ENCODE results near the gene ANKZF1. TPM values are rescaled to one million over a fixed set of nuclear protein-coding genes. Genes with fewer than 3 reads are reported as not detected.

Gene ANKZF1
- total and polyA plus RNA-seq, 10 of the 15 experiments (the other 5 are each of a cell fraction or from before 2014, with no cell fraction given), result 3.1 to 104 (median 35.0) TPM

GRCh38 chr2:219278655-219279150 is 49.1 kb downstream of the ANKZF1 start (continued):
- 0 out of 2 replicates have a peak, but pooled peaks have one; percentile 29 for TF ChIP-seq POLR2AphosphoS2 (IDR thresholded peaks at IDR 0.05; ENCODE audit: low read depth, low read length)
- TF ChIP-seq NR2F1 (conservative IDR thresholded peaks at IDR 0.05), result no peak
- peak; percentile 95 for TF ChIP-seq NBN (IDR thresholded peaks at IDR 0.05)
- no peak for TF ChIP-seq KDM1A (IDR thresholded peaks at IDR 0.05; ENCODE audit: borderline replicate concordance)
- TF ChIP-seq GABPA (IDR thresholded peaks at IDR 0.05; ENCODE audit: low read depth), result no peak
- no peak for TF ChIP-seq SMAD1 (IDR thresholded peaks at IDR 0.05; ENCODE audit: low read depth, partially characterized antibody)
- peak; percentile 95 for TF ChIP-seq HDGF (IDR thresholded peaks at IDR 0.05)
- TF ChIP-seq SIX5 (IDR thresholded peaks at IDR 0.05; ENCODE audit: low read depth, low read length, severe bottlenecking), result no peak
- TF ChIP-seq GATAD2B (conservative IDR thresholded peaks at IDR 0.05; ENCODE audit: low read depth), result no peak
- TF ChIP-seq PRDM15 (CRISPR knock-in tag; IDR thresholded peaks at IDR 0.05), result no peak
- no peak for TF ChIP-seq NFYB (IDR thresholded peaks at IDR 0.05; ENCODE audit: insufficient read depth, low read depth, low read length)
- peak; percentile 42 to 59; a peak in 2 of 4 replicates for TF ChIP-seq EP300 (IDR thresholded peaks at IDR 0.05; ENCODE audit: borderline replicate concordance in 1 of 2, control insufficient read depth in 1 of 2, low read depth in 2 of 2, low read length in 2 of 2)
- no peak for TF ChIP-seq MTA3 (IDR thresholded peaks at IDR 0.05; ENCODE audit: borderline replicate concordance, low read length)
- no peak for TF ChIP-seq TCF12 (IDR thresholded peaks at IDR 0.05; ENCODE audit: low read depth, low read length)
- TF ChIP-seq ZNF687 (IDR thresholded peaks at IDR 0.05), result no peak
- no peak for TF ChIP-seq POLR2A (IDR thresholded peaks at IDR 0.05; ENCODE audit: low read depth, low read length)
- TF ChIP-seq MTA2 (IDR thresholded peaks at IDR 0.05; ENCODE audit: low read depth), result no peak; the same call in 1 of the 2 replicates
- TF ChIP-seq ATF3 (IDR thresholded peaks at IDR 0.05; ENCODE audit: borderline replicate concordance, extremely low read depth, low read depth, low read length), result no peak
- no peak for TF ChIP-seq RELA (IDR thresholded peaks at IDR 0.05; ENCODE audit: borderline replicate concordance, partially characterized antibody)
- TF ChIP-seq CTCF (IDR thresholded peaks at IDR 0.05 in 2 of 3, conservative IDR thresholded peaks at IDR 0.05 in 1 of 3; ENCODE audit: control insufficient read depth in 2 of 3, extremely low read depth in 1 of 3, insufficient read depth in 1 of 3, low read depth in 3 of 3, low read length in 3 of 3), result no peak
- TF ChIP-seq IKZF1 (conservative IDR thresholded peaks at IDR 0.05), result no peak; the same call in 1 of the 2 replicates
- no peak for TF ChIP-seq BACH1 (IDR thresholded peaks at IDR 0.05; ENCODE audit: borderline replicate concordance)
